ENCODE results near the gene OAS2. TPM values are rescaled to one million over a fixed set of nuclear protein-coding genes. Genes with fewer than 3 reads are reported as not detected.

Gene OAS2
- total and polyA plus RNA-seq, 10 of the 15 experiments (the other 5 are each of a cell fraction or from before 2014, with no cell fraction given): 32.4 to 290 (median 90.2) TPM

DNA sequence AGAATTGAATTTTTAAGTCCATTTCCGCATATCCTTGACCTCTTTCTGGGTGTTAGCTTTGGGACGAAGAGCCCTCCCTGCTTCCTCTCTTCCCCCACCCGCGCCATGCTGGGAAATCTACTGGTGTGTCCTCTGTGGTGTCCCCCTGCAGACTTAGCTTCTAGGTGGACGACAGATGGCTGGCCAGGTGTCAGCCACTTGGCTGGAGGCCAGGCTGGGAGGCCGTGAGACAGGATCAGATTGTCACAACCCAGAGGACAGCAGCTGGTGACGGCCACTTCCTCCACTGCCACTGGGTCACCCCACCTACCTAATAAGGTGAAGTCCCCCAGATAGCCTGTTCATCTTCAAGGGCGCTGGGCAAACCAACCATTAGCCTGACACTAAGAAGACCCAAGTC is 64.9 kb downstream of the OAS2 start (continued):
- no peak for TF ChIP-seq RAD21 (IDR thresholded peaks at IDR 0.05; ENCODE audit: insufficient read depth, low read depth, low read length)
- TF ChIP-seq, protein P1, sequence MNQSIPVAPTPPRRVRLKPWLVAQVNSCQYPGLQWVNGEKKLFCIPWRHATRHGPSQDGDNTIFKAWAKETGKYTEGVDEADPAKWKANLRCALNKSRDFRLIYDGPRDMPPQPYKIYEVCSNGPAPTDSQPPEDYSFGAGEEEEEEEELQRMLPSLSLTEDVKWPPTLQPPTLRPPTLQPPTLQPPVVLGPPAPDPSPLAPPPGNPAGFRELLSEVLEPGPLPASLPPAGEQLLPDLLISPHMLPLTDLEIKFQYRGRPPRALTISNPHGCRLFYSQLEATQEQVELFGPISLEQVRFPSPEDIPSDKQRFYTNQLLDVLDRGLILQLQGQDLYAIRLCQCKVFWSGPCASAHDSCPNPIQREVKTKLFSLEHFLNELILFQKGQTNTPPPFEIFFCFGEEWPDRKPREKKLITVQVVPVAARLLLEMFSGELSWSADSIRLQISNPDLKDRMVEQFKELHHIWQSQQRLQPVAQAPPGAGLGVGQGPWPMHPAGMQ (IDR thresholded peaks at IDR 0.05; ENCODE audit: borderline replicate concordance): no peak
- TF ChIP-seq STAT1 (conservative IDR thresholded peaks at IDR 0.05): no peak
- TF ChIP-seq ELK1 (IDR thresholded peaks at IDR 0.05; ENCODE audit: low read depth, low read length): no peak
- no peak for TF ChIP-seq SIN3A (IDR thresholded peaks at IDR 0.05; ENCODE audit: low read depth, low read length)
- TF ChIP-seq, protein P2, sequence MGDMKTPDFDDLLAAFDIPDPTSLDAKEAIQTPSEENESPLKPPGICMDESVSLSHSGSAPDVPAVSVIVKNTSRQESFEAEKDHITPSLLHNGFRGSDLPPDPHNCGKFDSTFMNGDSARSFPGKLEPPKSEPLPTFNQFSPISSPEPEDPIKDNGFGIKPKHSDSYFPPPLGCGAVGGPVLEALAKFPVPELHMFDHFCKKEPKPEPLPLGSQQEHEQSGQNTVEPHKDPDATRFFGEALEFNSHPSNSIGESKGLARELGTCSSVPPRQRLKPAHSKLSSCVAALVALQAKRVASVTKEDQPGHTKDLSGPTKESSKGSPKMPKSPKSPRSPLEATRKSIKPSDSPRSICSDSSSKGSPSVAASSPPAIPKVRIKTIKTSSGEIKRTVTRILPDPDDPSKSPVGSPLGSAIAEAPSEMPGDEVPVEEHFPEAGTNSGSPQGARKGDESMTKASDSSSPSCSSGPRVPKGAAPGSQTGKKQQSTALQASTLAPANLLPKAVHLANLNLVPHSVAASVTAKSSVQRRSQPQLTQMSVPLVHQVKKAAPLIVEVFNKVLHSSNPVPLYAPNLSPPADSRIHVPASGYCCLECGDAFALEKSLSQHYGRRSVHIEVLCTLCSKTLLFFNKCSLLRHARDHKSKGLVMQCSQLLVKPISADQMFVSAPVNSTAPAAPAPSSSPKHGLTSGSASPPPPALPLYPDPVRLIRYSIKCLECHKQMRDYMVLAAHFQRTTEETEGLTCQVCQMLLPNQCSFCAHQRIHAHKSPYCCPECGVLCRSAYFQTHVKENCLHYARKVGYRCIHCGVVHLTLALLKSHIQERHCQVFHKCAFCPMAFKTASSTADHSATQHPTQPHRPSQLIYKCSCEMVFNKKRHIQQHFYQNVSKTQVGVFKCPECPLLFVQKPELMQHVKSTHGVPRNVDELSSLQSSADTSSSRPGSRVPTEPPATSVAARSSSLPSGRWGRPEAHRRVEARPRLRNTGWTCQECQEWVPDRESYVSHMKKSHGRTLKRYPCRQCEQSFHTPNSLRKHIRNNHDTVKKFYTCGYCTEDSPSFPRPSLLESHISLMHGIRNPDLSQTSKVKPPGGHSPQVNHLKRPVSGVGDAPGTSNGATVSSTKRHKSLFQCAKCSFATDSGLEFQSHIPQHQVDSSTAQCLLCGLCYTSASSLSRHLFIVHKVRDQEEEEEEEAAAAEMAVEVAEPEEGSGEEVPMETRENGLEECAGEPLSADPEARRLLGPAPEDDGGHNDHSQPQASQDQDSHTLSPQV (IDR thresholded peaks at IDR 0.05): no peak
